ENCODE results near the gene NDUFA13.
A peak's percentile ranks its signal among the peaks of the same experiment; 100 is the strongest.

NDUFA13 gene

GRCh38 chr19:19530423-19530804, 14.4 kb downstream of the NDUFA13 start:
- no peaks in the 10 kb centered on the region for H3K9me3 ChIP-seq
- H3K36me3 ChIP-seq, result peaks cover 43% of the 10 kb centered on the region
- no peaks in the 10 kb centered on the region for H3K27me3 ChIP-seq
- H3K4me1 ChIP-seq (ENCODE audit: control insufficient read depth in 1 of 2, insufficient read depth in 1 of 2, low read depth in 1 of 2, low read length in 1 of 2), result peaks cover 0 to 8% of the 10 kb centered on the region in 2 experiments
- H3K27ac ChIP-seq, result no peak overlapping the region
- TF ChIP-seq CTCF (IDR thresholded peaks at IDR 0.05), result no peak
- no peak overlapping the region for H3K4me3 ChIP-seq (ENCODE audit: low read depth in 1 of 2, low read length in 1 of 2)

GRCh38 chr19:19530889-19531288, 14.9 kb downstream of the NDUFA13 start:
- H3K9me3 ChIP-seq, result no peaks in the 10 kb centered on the region
- peaks cover 43% of the 10 kb centered on the region for H3K36me3 ChIP-seq
- no peak for TF ChIP-seq CTCF (IDR thresholded peaks at IDR 0.05)
- H3K4me3 ChIP-seq (ENCODE audit: low read depth in 1 of 2, low read length in 1 of 2), result no peak overlapping the region
- no peaks in the 10 kb centered on the region for H3K27me3 ChIP-seq
- peaks cover 0 to 8% of the 10 kb centered on the region in 2 experiments for H3K4me1 ChIP-seq (ENCODE audit: control insufficient read depth in 1 of 2, insufficient read depth in 1 of 2, low read depth in 1 of 2, low read length in 1 of 2)
- H3K27ac ChIP-seq, result no peak overlapping the region

DNA sequence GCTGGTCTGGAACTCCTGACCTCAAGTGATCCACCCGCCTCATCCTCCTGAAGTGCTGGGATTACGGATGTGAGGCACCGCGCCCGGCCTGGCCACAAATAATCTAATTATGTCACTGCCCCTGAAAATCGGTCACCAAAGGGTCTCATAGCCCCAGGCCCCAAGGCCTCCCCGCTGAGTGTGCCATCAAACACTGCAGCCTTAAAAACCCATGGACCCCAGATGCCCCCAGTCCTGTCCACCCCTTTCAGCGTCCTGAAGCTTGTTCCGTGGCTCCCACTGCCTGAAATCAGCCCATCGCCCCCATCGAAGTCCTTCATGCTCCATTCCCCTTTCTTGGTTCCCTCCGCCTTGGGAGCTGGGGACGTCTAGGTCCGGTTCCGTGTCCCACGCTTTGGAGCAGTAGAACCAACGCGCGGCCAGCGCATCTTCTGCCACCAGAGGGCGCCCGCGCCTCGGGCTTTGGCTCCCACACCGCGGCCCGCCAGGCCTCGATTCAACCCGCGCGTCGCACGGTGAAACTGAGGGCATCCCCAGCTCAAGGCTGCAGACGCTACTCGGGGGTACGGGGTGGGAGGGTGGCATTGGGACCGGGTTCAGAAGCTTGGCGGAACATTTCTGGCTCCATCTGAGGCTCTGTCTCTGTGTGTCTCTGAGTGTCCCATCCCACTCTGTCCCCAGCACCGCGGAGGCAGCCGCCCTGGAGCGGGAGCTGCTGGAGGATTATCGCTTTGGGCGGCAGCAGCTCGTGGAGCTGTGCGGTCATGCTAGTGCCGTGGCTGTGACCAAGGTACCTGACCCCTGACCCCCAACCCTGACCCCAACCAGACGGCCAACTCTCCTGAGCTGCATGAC, 16.2 kb downstream of the NDUFA13 start:
- Histone ChIP-seq H3K27me3 (peaks cover 10% of the 10 kb centered on the region), H3K4me1 (ENCODE audit: control insufficient read depth in 1 of 2, insufficient read depth in 1 of 2, low read depth in 1 of 2, low read length in 1 of 2) (peaks cover 0 to 8% of the 10 kb centered on the region in 2 experiments), H3K4me3 (ENCODE audit: low read depth in 1 of 2, low read length in 1 of 2) (no peak overlapping the region), H3K9me3 (no peaks in the 10 kb centered on the region), H3K27ac (no peak overlapping the region), H3K36me3 (peaks cover 32% of the 10 kb centered on the region)
- TF ChIP-seq CTCF (IDR thresholded peaks at IDR 0.05), result peak; percentile 91

GRCh38 chr19:19532806-19533701, 17.0 kb downstream of the NDUFA13 start:
- H3K27ac ChIP-seq, result no peak overlapping the region
- no peak for TF ChIP-seq CTCF (IDR thresholded peaks at IDR 0.05)
- peaks cover 19% of the 10 kb centered on the region for H3K27me3 ChIP-seq
- no peaks in the 10 kb centered on the region for H3K9me3 ChIP-seq
- peaks cover 4 to 9% of the 10 kb centered on the region in 2 experiments for H3K4me1 ChIP-seq (ENCODE audit: control insufficient read depth in 1 of 2, insufficient read depth in 1 of 2, low read depth in 1 of 2, low read length in 1 of 2)
- no peak overlapping the region for H3K4me3 ChIP-seq (ENCODE audit: low read depth in 1 of 2, low read length in 1 of 2)
- peaks cover 23% of the 10 kb centered on the region for H3K36me3 ChIP-seq

- Histone ChIP-seq H3K27ac (no peak overlapping the region), H3K36me3 (peaks cover 16% of the 10 kb centered on the region), H3K4me1 (ENCODE audit: control insufficient read depth in 1 of 2, insufficient read depth in 1 of 2, low read depth in 1 of 2, low read length in 1 of 2) (peaks cover 10 to 16% of the 10 kb centered on the region in 2 experiments), H3K27me3 (peaks cover 27% of the 10 kb centered on the region), H3K9me3 (no peaks in the 10 kb centered on the region), H3K4me3 (ENCODE audit: low read depth in 1 of 2, low read length in 1 of 2) (no peak overlapping the region)
- TF ChIP-seq CTCF (IDR thresholded peaks at IDR 0.05), result no peak
Measured at GRCh38 chr19:19533841-19534240, 17.8 kb downstream of the NDUFA13 start.

All from neutrophil (primary cell).